Esophagus squamous epithelium (tissue), 4 donors: Measurements from ENCODE around the gene LYL1.

Experiments
- CTCF ChIP-seq, 6 experiments: fragments of 450-650 bp in 4 of 6; fragments of 200-600 bp in 2 of 6; sonication (generic) in 2 of 6; IDR thresholded peaks; one replicate each; pipeline ENCODE4 v1.5.1; 2016 to 2019; ENCODE audit warnings: antibody characterized with exemption in 6 of 6, mild to moderate bottlenecking in 4 of 6, moderate library complexity in 4 of 6
- POLR2A ChIP-seq, 4 donors: fragments of 450-650 bp; IDR thresholded peaks; one replicate each; pipeline ENCODE4 v1.6.1; 2017; ENCODE audit warnings: antibody characterized with exemption in 4 of 4, mild to moderate bottlenecking in 4 of 4, moderate library complexity in 3 of 4

- TF ChIP-seq CTCF (IDR thresholded peaks at IDR 0.05) (no peak), POLR2A (IDR thresholded peaks at IDR 0.05) (no peak)
Observed at GRCh38 chr19:13109361-13110098, 6.9 kb upstream of the LYL1 start.
